HG03103 (cell line): ENCODE results near the gene ADAM8.

ENCODE experiments used
- ATAC-seq: cut with Tn5 transposase; IDR thresholded peaks from one replicate; pipeline ENCODE4 v1.9.1; 2021; ENCODE audit warnings: low read depth; ENCODE audit not compliant: unreplicated experiment

The ADAM8 gene

DNA sequence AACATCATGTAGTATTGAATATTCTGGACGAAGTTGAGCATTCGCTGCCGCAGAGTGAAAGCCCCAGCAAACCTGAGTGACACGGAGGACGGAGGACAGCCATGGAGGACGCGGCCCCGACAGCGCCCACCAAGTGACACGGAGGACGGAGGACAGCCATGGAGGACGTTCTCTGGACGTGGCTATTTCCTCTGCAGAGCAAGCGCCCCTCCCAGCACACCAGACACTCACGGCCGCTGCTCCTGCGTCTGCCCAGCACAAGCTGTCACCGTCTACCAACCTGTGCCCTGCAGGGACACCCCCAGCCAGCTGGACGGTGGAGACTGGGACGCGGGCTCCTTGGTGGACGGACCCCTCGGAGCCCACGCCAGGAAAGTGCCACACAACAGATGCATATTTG is 7.3 kb upstream of the ADAM8 start:
- ATAC-seq, result no peak

DNA sequence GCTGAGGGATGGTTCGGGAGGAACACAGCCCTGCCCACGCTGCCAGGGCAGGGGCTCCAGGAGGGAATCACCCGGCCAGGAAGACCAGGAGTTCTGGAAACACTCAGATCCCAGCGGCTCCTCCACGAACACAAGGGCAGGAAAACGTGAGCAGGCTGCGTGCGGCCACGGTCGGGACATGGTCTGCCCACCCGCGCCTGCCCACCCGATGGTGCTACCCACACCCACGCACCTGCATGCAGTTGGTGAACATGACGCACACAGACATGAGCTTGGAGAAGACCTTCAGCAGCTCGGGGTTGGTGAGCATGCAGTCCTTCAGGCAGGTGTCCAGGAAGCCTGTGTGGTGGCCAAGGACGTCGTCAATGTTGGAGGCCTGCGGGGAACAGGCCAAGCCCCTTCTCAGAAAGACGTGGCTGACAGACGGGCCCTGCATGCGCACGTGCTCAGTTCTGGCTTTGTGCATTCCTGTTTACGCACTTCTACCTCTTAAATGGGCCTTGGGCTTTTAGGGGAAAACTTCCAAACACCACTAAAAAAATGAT is 6.2 kb upstream of the ADAM8 start:
- ATAC-seq, result no peak

DNA sequence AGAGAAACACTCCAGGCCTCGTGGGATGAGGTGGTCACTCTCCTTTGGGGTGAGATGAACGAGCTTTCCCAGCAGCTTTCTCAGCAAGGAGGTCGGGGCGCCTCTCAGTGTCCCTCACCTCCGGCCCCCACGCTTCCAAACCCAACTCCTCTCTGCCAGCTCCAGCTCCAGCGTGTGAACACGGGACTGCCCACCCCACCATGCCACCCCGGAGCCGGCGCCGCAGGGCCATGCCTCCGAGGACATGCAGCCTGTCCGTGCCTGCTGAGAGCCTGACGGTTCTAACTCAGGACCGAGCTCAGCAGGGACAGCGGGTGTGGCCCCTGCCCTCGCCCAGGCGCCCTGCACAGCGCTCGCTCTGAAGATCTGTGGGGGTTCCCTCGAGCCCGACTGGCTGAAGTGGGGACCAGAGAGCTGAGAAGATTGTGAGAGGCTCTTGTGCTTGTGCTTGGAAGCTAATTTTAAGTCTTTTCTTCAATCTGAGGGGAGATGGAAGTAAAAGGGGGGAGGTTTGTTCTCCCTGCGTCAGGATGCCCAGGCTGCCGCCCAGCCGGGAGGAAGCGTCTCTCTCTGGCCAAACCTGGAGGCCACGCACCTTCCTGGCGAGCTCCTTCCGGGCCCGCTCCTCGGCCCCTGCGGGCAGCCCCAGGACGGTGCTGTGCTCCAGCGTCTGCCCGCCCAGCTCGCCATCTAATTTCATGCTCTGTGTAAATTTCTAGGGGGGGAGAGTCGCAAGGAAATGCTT is 5.1 kb upstream of the ADAM8 start:
- ATAC-seq, result no peak

DNA sequence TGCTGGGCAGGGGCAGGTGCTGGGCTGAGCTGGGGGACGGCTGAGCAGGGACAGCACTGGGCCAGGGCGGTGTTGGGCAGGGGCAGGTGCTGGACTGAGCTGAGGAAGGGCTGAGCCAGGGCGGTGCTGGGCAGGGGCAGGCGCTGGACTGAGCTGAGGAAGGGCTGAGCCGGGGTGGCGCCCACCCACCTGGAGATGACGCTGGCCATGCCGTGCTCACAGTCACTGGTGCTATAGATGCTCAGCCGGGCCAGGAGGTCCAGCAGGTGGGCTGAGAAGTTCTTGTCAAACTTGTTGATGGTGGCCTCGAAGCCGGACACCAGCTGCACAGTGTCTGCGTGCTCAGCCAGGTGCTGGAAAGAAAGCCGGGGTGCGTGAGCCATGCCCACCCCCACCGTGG is 4.4 kb upstream of the ADAM8 start:
- ATAC-seq, result no peak

DNA sequence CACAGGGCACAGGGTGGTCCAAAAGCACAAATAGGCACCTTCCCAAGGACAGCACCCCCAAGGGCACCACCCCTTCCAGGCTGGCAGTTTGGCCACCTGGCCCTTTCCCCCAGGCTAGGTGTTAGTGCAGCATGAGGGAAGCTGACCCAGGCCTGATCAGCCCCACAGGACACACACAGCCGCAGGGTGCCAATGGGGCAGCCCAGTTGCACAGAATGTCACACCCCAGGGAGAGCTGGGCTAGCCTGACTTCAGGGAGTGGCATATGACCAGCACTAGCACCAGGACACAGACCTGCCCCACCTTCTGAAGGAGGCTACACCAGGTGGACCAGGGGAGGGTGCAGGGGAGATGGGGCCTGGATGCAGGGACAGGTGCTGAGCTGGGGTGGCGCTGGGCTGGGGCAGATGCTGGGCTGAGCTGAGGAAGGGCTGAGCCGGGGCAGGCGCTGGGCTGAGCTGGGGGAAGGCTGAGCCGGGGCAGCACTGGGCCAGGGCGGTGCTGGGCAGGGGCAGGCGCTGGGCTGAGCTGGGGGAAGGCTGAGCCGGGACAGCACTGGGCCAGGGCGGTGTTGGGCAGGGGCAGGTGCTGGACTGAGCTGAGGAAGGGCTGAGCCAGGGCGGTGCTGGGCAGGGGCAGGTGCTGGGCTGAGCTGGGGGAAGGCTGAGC is 3.9 kb upstream of the ADAM8 start:
- ATAC-seq, result no peak

DNA sequence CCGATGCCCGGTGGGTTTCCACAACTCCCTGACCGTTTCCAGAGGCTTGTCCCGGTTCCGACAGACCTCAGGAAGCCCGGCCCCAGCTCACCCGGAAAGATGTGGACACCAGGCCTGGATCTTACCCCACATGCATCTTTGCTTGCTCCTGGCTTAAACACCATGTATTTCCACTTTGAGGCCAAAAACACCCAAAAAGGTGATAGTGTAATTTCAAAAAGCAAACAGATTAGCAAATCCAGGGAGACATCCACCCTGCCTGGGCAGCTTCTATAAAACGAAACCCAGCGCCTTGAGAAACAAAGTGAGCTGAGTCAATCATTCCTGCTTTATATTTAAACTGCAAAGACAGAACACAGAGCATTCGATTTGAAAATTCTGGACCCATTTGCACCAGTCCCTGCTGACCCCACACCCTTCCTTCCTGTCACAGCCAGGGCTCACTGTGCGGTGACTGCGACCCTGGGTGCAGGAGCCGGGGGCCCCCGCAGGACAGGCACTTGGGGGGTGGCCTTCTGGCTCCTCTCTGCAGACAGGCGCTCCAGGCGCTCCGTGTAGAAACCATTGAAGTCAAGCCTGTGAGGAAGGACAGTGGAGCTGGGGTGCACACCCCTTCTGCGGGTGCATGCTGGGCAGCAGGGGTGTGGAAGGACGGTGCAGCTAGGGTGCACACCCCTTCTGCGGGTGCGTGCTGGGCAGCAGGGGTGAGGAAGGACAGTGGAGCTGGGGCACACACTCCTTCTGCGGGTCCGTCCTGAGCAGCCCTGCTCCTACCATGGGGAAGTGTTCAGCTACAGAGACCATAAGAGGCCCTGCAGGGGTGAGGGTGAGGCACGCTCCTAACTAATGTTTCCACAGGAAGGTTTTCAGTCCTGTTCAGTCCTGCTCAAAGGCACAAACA is 2.9 kb upstream of the ADAM8 start:
- no peak for ATAC-seq

DNA sequence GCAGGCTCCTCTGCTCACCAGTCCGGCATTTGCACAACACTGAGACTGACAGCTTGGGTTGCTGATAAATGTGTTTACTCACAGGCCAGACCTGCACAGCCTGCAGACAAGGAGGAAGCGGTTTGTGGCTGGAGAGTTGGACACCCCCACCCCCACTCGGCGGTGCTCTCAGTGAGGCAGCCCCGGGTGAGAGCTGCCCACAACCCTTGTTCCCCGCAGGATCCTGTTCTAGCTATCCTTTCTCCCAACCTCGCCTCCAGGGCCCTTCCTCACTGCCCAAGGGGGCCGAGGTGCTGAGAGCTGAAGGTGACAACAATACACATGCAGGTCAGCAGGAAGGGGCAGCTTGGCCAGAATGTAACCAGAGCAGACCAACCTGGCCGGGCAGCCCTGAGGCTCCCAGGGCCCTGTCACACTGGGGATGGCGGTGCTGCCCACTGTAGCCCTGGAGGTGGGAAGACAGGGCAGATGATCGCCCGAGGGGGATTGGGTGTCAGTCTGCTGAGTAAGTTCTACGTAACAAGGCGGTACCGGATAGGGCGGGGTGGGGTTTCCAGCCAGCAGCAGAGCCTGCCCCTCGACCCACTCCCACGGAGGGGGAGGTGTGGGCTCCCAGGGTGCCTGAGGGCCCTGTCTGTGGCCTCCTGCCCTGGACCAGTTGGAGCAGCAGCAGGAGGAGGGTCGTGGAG is 2.1 kb upstream of the ADAM8 start:
- peak; percentile 40 for ATAC-seq

DNA sequence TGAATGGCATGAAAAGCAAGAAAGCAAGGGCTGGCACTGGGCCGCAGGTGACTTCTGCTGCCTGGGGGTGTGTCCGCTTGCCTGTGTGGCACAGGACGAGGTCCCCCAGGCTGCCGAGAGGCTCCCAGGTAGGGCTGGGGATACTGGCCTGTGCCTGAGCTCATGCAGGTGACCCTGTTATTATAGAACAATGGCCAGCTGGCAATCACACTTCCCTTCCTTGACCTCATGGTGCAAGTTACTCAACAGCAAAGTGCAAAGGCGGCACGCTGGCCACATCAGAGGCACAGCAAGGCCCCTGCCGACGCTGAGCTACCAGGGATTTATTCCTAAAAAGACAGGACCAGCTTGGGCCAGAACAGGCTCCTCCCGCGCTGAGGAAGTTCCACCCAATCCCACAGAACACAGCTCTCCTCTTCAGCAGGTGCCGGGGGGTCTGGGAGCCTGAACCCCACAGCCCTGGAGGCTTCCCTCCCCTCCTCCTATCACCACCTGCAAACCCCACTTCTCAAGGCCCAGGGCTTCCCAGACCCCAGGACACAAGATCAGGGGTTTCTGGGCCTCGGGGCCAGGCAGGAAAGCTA is 1.4 kb upstream of the ADAM8 start:
- no peak for ATAC-seq

DNA sequence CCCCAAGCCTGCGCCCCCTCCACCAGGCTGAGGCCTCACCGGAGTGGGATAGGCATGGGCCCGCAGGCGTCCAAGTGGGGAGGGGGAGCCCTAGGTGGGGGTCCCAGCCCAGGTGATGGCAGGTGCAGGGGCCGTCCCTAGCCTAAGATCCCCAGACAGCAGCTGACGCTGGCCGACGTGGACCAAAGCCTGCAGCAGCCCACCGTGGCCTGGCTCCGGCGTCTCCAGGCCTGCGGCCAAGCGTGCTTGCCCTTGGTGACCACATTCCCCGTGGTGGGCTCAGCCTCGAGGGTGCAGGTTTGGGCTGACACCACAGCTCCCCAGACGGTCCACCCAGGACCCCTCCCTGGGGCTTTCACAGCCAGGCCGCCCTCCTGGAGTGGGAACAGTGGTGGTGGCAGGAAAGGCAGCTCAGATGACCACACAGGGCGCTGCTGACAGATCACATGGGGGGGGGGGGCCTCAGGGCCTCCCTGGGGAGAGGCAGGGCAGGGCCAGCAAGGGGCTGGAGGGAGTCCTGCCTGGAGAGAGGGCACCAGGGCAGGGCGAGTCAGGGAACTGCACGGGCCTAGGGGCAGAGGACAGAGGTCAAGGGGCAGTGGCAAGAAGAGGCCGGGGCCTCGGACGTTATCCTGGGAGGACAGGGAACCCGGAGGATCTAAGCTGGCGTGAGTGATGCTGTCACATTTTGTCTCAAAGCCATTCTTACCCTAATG is 767 bp upstream of the ADAM8 start:
- ATAC-seq, result no peak

DNA sequence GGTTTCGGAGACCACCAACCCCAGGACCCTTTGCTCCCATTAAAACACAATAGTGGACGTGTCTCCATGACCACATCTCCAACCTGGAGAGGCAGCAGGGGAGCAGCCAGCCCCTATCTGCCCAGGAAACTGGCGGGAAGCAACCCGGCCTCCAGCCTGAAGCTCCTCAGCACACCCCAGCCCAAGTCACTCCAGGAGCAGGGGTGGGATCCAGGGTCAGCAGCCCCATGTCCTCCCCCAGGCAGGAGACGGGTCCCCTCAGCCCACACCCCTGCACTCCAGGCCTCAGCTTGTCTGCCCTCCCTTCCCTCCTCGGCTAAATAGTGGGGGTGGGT is 601 bp downstream of the ADAM8 start:
- ATAC-seq, result no peak

DNA sequence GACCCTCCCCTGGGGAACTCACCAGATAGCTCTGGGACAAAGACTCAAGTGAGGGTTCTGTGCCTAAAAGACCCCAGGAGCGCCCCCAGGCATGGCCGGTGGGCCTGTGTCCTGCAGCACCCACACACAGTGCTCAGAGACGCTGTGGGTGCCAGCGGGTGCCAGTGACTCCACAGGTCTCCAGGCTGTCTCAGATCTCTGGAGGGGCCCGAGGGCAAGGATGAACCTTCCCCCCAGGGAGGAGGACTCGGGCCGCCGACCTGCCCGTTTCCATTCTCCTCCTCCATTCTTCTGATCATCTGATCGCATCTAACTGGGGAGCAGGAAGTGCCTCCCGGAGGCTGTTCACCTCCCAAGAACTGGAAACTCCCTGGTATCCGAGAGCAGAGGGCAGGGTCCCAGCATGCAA is 980 bp downstream of the ADAM8 start:
- peak; percentile 31 for ATAC-seq

DNA sequence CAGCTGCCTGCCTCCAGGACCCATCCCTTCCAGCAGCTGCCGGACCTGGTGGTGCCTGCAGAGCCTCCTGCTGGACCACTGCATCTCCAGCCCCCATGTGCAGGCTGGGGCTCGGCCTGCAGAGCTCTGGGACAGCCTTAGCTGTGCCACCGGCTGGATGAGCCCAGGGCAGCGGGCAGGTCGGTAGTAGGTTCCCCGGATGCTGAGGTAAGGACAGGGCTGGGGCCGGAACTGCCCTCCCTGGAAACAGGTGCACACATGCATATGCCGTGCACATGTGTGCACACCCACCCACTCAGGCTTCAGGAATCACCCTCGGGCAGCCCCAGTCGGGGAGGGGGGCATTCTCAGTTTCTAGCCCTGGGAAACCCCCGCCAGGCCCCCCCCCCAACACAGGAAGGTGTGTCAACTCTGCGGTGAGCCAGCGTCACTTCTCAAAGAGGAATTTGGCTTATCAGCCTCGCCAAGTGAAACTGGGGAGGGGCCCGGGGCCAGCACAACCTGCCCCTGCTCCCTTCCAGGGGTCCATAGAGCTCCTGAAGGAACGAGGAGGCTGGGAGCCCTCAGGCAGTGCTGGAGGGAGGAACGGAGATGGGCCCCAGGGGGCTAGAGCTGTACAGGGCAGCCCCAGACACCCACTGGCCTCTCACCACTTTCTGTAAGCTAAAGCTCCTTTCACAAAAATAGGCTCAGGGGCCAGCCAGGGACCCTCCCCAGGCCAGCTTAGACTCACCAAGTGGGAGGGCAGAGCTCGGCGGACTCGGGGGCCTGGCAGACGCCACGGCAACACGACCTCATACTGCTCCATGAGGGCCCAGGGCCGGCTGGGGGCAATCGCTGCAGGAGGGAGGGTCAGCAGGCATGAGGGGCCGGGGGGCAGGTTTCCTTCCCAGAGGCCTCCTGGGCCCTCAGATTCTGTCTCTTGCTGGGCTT is 1.7 kb downstream of the ADAM8 start:
- ATAC-seq, result peak; percentile 39

DNA sequence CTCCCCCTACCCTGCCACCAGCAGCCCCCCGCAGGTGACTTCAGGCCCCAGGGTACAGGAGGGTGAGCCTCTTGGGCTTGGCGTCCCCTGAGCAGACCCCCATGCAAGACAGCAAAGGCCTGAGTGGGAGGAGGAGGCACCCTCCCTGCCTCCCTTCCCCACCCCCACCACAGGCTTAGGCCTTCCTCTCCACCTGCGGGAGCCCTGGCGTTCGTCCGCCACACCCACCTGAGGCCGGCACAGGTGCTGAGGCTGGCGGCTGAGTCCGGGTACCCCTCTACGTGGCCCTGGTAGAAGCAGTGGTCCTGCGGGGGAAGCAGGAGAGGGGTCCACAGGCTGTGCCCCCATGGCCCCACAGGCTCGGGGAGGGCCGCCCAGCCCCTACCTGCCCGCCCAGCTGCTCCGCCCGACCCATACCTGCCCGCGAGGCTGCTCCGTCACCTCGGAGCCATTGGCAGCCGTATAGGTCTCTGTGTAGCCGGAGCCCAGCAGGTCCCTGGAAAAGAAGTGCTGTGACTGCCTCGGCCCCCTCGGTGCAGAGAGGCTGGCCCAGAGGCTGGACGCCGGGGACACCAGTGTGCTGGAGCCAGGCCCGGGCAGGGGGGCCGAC is 3.0 kb downstream of the ADAM8 start:
- no peak for ATAC-seq

DNA sequence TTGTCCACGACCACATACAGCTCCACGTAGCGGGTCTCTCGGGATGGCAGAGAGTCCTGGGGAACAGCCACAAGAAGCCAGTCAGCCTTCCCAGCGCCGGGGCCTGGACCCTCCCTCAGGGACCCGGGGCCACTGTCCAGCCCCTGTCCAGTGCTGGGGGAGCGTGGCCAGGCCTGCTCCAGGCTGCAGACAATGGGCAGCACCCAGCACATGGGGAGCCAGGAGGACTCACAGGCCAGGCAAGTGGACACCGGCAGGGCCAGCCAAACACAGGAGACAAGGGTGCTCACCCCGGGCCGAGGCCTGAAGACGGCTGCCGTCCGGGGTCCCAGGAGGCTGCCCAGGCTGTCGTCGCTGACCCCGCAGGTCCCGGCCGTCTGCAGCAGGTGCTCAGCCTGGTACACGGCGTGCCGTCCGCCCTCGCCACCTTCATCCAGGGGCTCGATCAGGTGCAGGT is 3.7 kb downstream of the ADAM8 start:
- no peak for ATAC-seq

DNA sequence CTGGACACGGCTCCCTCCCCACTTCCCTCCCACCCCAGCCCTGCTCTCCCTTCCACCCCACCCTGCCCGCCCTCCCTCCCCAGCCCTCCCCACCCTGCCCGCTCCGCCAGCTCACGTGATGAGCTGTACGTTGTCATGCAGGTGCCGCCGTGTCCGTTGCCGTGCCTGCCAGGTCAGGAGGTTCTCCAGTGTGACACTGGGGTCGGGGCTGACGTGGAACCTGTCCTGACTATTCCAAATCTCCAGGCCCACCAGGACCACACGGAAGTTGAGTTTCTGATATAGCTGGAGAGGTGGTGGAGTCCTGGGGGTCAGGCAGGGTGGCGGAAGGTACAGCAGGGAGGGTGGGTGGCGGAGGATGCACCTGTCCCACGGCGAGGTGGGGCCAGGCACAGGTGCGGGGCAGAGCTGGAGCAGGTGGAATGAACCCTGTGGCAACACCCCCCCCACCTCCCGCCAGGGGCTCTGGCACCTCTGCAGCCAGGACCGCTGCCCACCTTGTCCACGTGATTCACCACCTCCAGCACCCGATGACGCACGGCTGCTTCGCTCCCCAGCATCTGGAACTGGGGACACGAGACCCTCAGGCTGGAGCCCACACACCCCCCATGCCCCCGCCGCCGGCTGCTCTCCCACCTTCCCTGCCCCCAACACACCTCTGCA is 4.2 kb downstream of the ADAM8 start:
- no peak for ATAC-seq

DNA sequence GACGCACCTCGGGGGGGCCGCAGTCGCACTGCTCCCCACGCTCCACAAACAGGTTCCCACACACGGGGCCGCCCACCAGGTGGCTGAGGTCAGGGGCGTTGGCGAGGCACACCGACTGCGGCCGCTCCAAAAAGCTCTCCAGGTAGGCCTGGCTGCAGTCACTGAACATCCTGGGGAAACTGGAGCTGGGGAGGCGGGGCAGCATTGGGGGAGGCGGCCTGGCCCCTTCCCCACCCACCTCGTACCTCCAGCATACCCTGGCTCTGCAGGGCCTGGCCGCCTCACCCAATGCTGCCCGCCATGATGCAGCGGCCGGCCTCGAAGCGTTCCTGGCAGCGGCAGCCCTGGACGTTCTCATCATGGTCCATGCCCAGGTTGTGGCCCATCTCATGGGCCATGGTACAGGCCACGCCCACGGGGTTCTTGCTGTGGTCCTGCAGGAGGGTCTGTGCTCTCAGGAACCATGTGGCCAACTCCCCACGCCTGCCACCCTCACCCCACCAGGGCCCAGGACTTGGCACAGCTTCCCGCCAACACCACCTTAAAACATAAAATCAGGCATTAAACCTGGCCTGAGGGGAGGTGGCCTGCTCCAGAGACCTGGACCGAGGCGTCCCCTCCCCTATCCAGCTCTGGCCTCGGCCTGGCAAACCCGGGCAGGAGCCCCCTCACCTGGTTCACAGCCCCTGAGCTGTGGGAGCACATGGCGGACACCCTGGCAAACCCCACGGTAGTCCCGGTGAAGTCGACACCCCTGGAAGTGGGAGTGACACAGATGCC is 5.0 kb downstream of the ADAM8 start:
- ATAC-seq, result no peak

DNA sequence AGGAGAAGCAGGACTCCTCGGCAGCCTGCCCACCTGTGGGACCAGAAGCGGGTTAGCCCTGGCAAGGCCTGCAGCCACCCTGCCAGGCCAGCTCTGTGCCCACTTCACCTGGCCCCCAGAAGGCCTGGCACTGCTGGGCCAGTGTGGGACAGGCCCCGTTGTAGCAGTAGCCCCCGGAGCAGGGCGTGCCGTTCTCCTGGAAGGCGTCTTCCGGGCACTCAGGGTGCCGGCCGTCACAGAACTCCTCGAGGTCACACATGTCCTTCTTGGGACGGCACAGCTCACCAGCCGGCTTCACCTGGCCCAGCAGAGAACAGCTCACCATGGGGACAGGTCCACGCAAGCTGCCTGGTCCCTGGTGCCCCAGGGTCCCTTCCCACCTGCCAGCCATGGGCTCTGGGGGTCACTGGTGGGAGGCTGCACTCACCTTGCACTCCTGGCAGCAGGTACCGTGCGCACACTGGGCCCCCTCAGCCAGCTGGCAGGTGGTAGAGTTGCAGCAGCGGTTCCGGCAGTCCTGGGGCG is 5.8 kb downstream of the ADAM8 start:
- no peak for ATAC-seq
